Measurements from ENCODE around the gene RRAGB. TPM values are rescaled to one million over a fixed set of nuclear protein-coding genes. Genes with fewer than 3 reads are reported as not detected.

Gene RRAGB
- total and polyA plus RNA-seq, 3 experiments from 2014 or later, result 6.8 to 11.1 (median 7.8) TPM

Other genes starting within 250 kb of the RRAGB start
- gene USP51, start 227.9 kb upstream of the RRAGB start, total RNA-seq, result 1 to 10 TPM in 1 of 2 experiments, under 1 TPM in 1; 0.89 to 1.6 TPM
- 0.14 TPM for gene USP51, start 227.9 kb upstream of the RRAGB start, polyA plus RNA-seq
- not detected for gene FOXR2, start 94.3 kb upstream of the RRAGB start, total RNA-seq
- gene FOXR2, start 94.3 kb upstream of the RRAGB start, polyA plus RNA-seq, result not detected

Data from CD8-positive, alpha-beta memory T cell (primary cell).